Mesothelial cell of epicardium (in vitro differentiated cells): ENCODE measurements around the gene RTN1. TPM values are rescaled to one million over a fixed set of nuclear protein-coding genes. Genes with fewer than 3 reads are reported as not detected.

Experiments
- DNase-seq, 2 experiments: peaks; one replicate each; pipeline ENCODE4 v3.0.0; 2021; ENCODE audit warnings: low spot score in 2 of 2; ENCODE audit not compliant: unreplicated experiment in 2 of 2
- H3K27ac Mint-ChIP-seq: 2 replicates; pipeline ENCODE4 v1.8.0; 2021; ENCODE audit warnings: mixed read lengths
- H3K27me3 Mint-ChIP-seq: 2 replicates; pipeline ENCODE4 v1.8.0; 2021; ENCODE audit warnings: low read depth, mixed read lengths
- H3K36me3 Mint-ChIP-seq: 2 replicates; pipeline ENCODE4 v1.8.0; 2021; ENCODE audit warnings: mixed read lengths
- H3K4me1 Mint-ChIP-seq: 2 replicates; pipeline ENCODE4 v1.8.0; 2021; ENCODE audit warnings: mixed read lengths
- H3K4me3 Mint-ChIP-seq: 2 replicates; pipeline ENCODE4 v1.8.0; 2021; ENCODE audit warnings: mild to moderate bottlenecking, moderate library complexity, mixed read lengths
- H3K9me3 Mint-ChIP-seq: 2 replicates; pipeline ENCODE4 v1.8.0; 2021; ENCODE audit warnings: mixed read lengths
- CTCF ChIP-seq: fragments of 200-600 bp; sonication (generic); IDR thresholded peaks from one replicate; pipeline ENCODE4 v1.5.0; 2021; ENCODE audit warnings: antibody characterized with exemption; ENCODE audit not compliant: unreplicated experiment
- total RNA-seq: library from RNA; stranded (reverse); gene quantifications from 3 replicates; pipeline ENCODE4 v1.2.1, GENCODE V29; 2021

RTN1 gene
- total RNA-seq, 1 donor from 2014 or later: 0.78 TPM

GRCh38 chr14:59868021-59868420 is 2.6 kb downstream of the RTN1 start:
- Mint-ChIP-seq H3K4me1 (peaks cover 7% of the 10 kb centered on the region), H3K9me3 (no peaks in the 10 kb centered on the region), H3K36me3 (no peaks in the 10 kb centered on the region), H3K4me3 (no peak overlapping the region), H3K27me3 (peaks cover 63% of the 10 kb centered on the region), H3K27ac (no peak overlapping the region)
- no peak for TF ChIP-seq CTCF
- DNase-seq: no peak

GRCh38 chr14:59863806-59864525 is 6.6 kb downstream of the RTN1 start:
- DNase-seq: no peak
- no peak overlapping the region for H3K27ac Mint-ChIP-seq
- H3K4me3 Mint-ChIP-seq: no peak overlapping the region
- H3K36me3 Mint-ChIP-seq: no peaks in the 10 kb centered on the region
- peaks cover 8% of the 10 kb centered on the region for H3K9me3 Mint-ChIP-seq
- H3K4me1 Mint-ChIP-seq: no peaks in the 10 kb centered on the region
- H3K27me3 Mint-ChIP-seq: peaks cover 26% of the 10 kb centered on the region
- TF ChIP-seq CTCF: no peak

- H3K27me3 Mint-ChIP-seq: peaks cover 23% of the 10 kb centered on the region
- no peak overlapping the region for H3K4me3 Mint-ChIP-seq
- no peaks in the 10 kb centered on the region for H3K36me3 Mint-ChIP-seq
- no peak for TF ChIP-seq CTCF
- H3K4me1 Mint-ChIP-seq: no peaks in the 10 kb centered on the region
- no peak for DNase-seq
- H3K27ac Mint-ChIP-seq: no peak overlapping the region
- peaks cover 20% of the 10 kb centered on the region for H3K9me3 Mint-ChIP-seq
Observed at GRCh38 chr14:59857328-59857727, 13.2 kb downstream of the RTN1 start.

- Mint-ChIP-seq H3K4me1 (no peaks in the 10 kb centered on the region), H3K9me3 (peaks cover 8% of the 10 kb centered on the region), H3K36me3 (no peaks in the 10 kb centered on the region), H3K27ac (no peak overlapping the region), H3K4me3 (no peak overlapping the region), H3K27me3 (peaks cover 35% of the 10 kb centered on the region)
- no peak for TF ChIP-seq CTCF
- no peak for DNase-seq
Observed at GRCh38 chr14:59852350-59852749, 18.2 kb downstream of the RTN1 start.

- no peak overlapping the region for H3K4me3 Mint-ChIP-seq
- H3K9me3 Mint-ChIP-seq: peaks cover 4% of the 10 kb centered on the region
- no peak for DNase-seq
- H3K4me1 Mint-ChIP-seq: no peaks in the 10 kb centered on the region
- no peak overlapping the region for H3K27ac Mint-ChIP-seq
- no peaks in the 10 kb centered on the region for H3K36me3 Mint-ChIP-seq
- TF ChIP-seq CTCF: no peak
- peaks cover 39% of the 10 kb centered on the region for H3K27me3 Mint-ChIP-seq
Observed at GRCh38 chr14:59850458-59850857, 20.1 kb downstream of the RTN1 start.
